Dermis microvascular lymphatic vessel endothelial cell (primary cell): ENCODE results near the gene AIF1. TPM values are rescaled to one million over a fixed set of nuclear protein-coding genes. Genes with fewer than 3 reads are reported as not detected.
A peak's percentile ranks its signal among the peaks of the same experiment; 100 is the strongest.
"Not testable (repeated sequence)": the region's sequence is repeated elsewhere in the genome, so short reads cannot be mapped to it uniquely, and the experiment has no call there.

Source experiments
- DNase-seq, 2 donors: peaks; one replicate each; pipeline versions ENCODE4 v3.0.0 to v3.0.0-alpha.2; 2010; ENCODE audit warnings: low read depth in 2 of 2
- total RNA-seq: library from RNA; depleted of rRNA; stranded (reverse); fragments of >200 nt; gene quantifications from 2 replicates; pipeline ENCODE4 v1.2.1, GENCODE V29; 2014

Gene AIF1
- total RNA-seq, 1 donor from 2014 or later, result 0.13 TPM

- DNase-seq, result peak in 1 of 2 donors; percentile 88
Measured at GRCh38 chr6:31580807-31581433, 34.1 kb upstream of the AIF1 start.

GRCh38 chr6:31581434-31582229 is 33.4 kb upstream of the AIF1 start:
- DNase-seq, result peak in 1 of 2 donors; percentile 16

GRCh38 chr6:31582230-31582643 is 32.8 kb upstream of the AIF1 start, which contains the start of gene LTB:
LTB (minus strand) TSS chr6:31582424; CDS start chr6:31582417, 7 bp downstream.
- DNase-seq, result no peak

- peak in 1 of 2 donors; percentile 39 for DNase-seq
Measured at GRCh38 chr6:31585491-31585890, 29.5 kb upstream of the AIF1 start.

- no peak for DNase-seq
Measured at GRCh38 chr6:31586008-31586407, 29.0 kb upstream of the AIF1 start, which contains the start of gene LST1. LST1 (plus strand) TSS chr6:31586277; CDS start chr6:31587300, 1,023 bp downstream.

GRCh38 chr6:31586599-31587281 is 28.3 kb upstream of the AIF1 start:
- DNase-seq, result no peak

GRCh38 chr6:31587791-31588777 is 26.9 kb upstream of the AIF1 start:
- DNase-seq, result no peak

GRCh38 chr6:31588871-31589650 is 26.0 kb upstream of the AIF1 start:
- DNase-seq, result no peak

GRCh38 chr6:31590691-31591090 is 24.3 kb upstream of the AIF1 start:
- DNase-seq, result not testable (repeated sequence)

- no peak for DNase-seq
Measured at GRCh38 chr6:31592396-31592771, 22.6 kb upstream of the AIF1 start.

- DNase-seq, result peak; percentile 48 to 63
Measured at GRCh38 chr6:31597006-31597405, 18.0 kb upstream of the AIF1 start.

GRCh38 chr6:31607317-31607716 is 7.7 kb upstream of the AIF1 start:
- no peak for DNase-seq

- DNase-seq, result no peak
Measured at GRCh38 chr6:31609519-31610406, 5.3 kb upstream of the AIF1 start.

- no peak for DNase-seq
Measured at GRCh38 chr6:31610968-31611367, 4.1 kb upstream of the AIF1 start.

GRCh38 chr6:31614075-31614619 is 887 bp upstream of the AIF1 start:
- DNase-seq, result no peak

GRCh38 chr6:31615748-31616147 is 714 bp downstream of the AIF1 start:
- no peak for DNase-seq

- DNase-seq, result no peak
Measured at GRCh38 chr6:31617010-31617409, 2.0 kb downstream of the AIF1 start.

- peak; percentile 97 to 100 for DNase-seq
Measured at GRCh38 chr6:31619805-31620585, 5.0 kb downstream of the AIF1 start.
